Head of caudate nucleus (tissue), 42 donors: ENCODE results near the gene USP22.
A peak's percentile ranks its signal among the peaks of the same experiment; 100 is the strongest.

ENCODE experiments used
- DNase-seq, 42 donors: peaks; one replicate each; pipeline versions ENCODE4 v3.0.0 to v3.0.0-alpha.2; 2020 to 2021; ENCODE audit warnings: mixed read lengths in 7 of 42
- intact Hi-C: fragments of 100-400 bp; cut with DNase I; formaldehyde crosslinking; loops from one replicate; pipeline ENCODE4 v1.15.0; 2022

Gene USP22

DNA sequence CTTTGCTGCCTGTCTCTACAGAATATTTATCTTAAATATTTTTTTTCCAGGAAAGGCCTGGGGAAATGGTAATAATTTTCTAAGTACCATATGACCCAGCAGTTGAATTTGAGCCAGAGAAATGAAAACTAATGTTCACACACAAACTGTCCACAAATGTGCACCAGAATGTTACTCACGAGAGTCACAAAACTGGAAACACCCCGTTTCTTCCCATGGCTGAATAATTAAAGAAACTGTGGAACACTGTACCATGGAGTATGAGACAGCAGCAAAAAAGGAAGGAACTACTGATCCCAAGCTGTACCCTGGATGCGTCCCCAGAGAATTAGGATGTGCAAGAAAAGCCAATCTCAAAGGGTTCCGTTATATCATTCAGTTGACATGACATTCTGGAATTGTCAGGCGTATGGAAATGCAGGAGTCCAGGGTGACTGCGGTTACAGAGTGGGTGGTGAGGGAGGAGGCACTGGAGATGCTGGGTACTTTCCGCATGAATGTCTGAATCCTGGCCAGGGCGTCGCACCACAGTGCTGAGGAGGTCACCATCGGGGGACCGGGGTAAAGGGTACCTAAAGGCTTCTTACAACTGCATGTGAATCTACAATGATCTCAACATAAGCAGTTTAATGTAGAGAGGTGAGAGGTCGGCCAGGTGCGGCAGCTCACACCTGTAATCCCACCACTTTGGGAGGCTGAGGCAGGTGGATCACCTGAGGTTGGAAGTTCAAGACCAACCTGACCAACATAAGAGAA lies 34.5 kb downstream of the USP22 start:
- peak in 6 of 42 donors; percentile 8 to 34 (median 18) for DNase-seq
- intact Hi-C loops: loop anchor here (5.0 kb wide), 1 partner anchor 34 kb away; the partner anchor contains the start of gene USP22

- intact Hi-C loops: loop anchor here (5.0 kb wide), 1 partner anchor 35 kb away; the partner anchor contains the start of gene USP22
- peak in 19 of 42 donors; percentile 26 to 78 (median 55) for DNase-seq
These were observed 35.2 kb downstream of the USP22 start for GRCh38 chr17:21007646-21008045.

DNA sequence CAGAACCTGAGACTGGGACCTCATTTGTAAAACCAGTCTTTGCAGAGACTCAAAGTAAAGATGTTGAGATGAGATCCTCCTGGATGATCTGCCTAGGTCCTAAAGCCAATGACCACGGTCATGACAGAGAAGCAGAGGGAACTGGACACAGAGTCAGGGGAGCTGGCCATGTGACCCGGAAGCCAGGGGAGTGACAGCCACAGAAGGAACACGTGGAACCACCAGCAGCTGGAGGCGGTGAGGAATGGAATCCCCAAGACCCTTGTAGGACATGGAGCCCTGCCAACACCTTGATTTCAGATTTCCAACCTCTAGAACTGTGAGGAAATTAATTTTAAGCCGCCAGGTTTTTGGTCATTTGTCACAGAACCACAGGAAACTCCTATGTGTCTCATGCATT lies 37.0 kb downstream of the USP22 start:
- DNase-seq: peak in 1 of 42 donors; percentile 3
- intact Hi-C loops: loop anchor here (5.0 kb wide), 1 partner anchor 36 kb away; the partner anchor contains the start of gene USP22

- DNase-seq: peak in 1 of 42 donors; percentile 7
- intact Hi-C loops: loop anchor here (5.0 kb wide), 1 partner anchor 37 kb away; the partner anchor contains the start of gene USP22
These were observed 37.4 kb downstream of the USP22 start for GRCh38 chr17:21005367-21005766.

DNA sequence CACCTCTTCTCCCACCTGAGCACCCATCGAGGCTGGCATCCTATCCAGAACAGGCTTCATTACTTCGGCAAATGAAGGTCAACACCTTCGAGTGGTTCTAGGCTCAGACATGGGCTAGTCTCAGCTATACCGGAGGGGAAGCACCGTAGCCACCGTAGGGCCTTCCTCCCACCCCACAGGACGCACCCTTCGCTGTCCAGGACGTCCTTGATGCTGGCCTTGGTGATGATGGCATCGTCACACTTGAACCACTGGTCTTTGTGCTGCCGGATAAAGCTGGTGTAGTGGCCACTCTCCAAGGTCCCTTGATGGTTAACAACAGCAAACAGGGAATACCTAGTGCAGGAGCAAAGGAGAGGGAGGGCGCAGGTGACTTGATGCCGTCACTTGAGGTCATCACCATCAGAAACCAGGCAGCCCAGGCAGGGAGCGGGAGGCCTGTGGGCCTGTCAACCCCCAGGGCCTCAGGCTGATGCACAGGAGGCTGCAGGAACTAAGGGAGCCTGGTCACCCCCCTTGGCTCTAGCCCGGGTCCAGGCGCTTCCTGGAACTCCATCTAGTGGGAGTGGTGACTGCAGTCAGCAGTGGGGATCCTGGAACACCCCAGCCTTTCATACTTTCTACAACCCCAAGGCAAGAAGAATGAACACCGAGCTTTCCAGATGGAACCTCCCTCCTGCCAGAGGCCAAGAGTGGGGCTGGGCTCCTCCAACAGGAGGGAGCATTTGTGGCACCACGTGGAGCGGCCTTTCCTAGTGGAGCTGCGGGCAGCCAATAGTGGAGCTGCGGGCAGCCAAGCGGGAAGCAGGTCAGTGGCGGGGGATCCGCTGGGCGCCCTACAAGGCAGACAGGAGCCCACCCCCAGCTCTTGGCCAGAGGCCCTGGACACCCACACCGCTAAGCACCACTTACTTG lies 38.5 kb downstream of the USP22 start:
- peak in 17 of 42 donors; percentile 17 to 75 (median 53) for DNase-seq
- intact Hi-C loops: no loop called here

DNA sequence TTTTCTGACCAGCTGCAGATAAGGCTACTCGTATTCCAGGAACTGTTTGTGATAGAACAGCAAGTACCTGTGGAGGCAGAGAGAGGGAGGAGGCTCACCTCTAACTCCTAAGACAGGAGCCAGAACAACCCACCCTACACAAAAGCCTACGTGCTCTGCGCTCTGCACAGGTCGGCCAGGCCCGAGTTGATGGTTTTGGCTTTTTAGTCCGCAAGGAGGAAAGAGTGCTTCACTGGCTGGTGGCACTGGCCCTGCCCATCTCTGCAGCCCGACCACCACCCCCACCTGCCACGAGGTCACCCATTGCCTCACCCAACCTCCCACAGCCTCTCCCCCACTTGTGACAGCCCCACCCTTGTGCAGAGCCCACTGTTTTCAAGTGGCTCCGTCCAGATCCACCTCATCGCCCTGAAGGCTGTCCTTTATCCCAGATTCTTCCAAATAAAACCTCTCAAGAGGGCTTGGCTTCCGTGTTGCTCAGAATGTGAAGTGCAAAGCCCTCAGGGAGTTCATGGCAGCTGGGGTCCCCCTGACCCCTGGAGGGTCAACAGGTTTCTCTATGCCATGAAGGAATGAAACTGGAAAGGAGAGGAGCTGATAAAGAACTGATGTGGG lies 39.7 kb downstream of the USP22 start:
- peak in 4 of 42 donors; percentile 6 to 63 (median 48) for DNase-seq
- intact Hi-C loops: no loop called here

GRCh38 chr17:21002309-21003006 lies 40.4 kb downstream of the USP22 start:
- peak in 1 of 42 donors; percentile 15 for DNase-seq
- intact Hi-C loops: no loop called here

DNA sequence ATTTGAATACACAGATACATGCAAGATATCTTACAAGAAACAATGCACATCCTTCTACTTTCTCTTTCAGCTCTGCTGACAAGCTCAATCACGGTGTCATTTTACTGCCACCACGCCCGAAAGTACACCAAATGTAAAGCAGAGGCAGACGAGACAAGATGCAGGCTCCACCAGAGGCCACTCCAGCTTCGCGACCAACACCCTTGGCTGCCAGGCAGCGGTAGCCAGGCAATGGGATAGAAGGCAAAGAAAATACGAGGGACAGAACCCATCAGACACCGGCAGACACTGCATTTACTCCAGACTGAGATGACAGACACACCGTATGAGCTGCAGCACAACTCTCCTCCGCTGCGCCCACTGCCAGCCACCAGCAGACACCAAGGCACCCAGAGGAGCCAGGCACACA lies 41.0 kb downstream of the USP22 start:
- DNase-seq: peak in 37 of 42 donors; percentile 29 to 84 (median 61)
- intact Hi-C loops: no loop called here

DNA sequence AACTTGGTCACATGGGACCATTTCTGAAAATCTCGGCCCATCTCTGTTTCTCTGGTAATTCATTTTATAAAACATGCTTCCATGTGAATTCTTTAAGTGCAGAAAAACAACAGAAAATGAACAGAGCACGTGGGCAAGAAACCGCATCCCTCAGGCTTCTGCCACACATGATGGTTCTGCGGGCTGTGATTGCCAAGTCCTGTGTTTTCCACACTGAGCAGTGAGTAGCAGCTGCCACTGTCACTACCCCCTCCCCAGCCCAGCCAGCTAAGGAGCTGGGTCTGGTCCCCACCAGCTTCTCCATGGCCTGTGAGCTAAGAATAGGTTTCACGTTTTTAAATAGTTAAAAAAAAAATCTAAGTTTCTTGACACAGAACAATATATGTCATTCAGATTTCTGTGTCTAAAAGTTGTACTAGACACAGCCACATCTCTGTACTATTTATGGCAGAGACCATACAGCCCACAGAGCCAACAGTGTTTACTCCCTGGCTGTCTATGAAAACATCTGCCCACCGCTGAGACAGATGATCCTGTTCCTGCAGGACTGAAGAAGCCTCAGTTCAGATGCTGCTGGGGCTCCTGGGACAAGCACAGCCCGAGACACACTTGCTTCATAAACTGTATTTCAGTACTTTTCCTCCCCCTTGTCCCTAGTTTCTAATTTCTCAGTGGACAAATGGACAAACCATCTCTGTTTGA lies 41.5 kb downstream of the USP22 start:
- peak in 17 of 42 donors; percentile 27 to 68 (median 55) for DNase-seq
- intact Hi-C loops: no loop called here

DNA sequence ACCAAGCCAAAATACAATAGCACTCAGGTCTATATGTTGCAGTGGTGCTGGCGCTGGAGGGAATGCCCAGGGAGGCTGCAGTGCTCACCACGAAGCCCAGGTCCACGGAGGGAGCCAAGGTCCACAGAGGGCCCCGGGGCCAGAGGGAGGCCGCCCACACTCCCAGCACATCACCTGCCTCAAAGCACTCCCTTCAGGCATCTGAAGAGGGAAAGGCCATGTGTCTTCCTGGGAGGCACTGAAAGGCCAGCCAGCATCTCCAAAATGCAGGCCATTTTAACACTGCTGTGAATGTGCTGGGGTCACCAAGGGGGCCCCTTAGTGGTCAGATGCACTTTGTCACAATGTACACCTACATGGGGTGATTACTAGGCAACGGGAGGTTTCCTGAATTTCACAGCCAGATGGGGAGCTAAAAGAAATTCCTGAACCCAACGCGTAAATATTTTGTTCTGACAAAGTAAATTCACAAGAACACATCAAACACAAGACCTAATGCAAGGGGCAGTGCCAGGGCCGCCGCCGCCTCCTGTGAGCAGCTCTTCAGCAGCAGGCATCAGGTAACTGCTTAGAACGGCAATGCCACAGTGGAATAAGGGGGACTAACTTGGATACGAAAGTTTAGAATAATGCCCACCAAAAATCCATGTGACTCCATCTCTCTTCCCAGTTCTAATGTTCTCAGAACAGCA lies 42.8 kb downstream of the USP22 start:
- intact Hi-C loops: loop anchor here (10.0 kb wide), 1 partner anchor 85 kb away; no protein-coding TSS in a partner anchor
- peak in 1 of 42 donors; percentile 7 for DNase-seq

DNA sequence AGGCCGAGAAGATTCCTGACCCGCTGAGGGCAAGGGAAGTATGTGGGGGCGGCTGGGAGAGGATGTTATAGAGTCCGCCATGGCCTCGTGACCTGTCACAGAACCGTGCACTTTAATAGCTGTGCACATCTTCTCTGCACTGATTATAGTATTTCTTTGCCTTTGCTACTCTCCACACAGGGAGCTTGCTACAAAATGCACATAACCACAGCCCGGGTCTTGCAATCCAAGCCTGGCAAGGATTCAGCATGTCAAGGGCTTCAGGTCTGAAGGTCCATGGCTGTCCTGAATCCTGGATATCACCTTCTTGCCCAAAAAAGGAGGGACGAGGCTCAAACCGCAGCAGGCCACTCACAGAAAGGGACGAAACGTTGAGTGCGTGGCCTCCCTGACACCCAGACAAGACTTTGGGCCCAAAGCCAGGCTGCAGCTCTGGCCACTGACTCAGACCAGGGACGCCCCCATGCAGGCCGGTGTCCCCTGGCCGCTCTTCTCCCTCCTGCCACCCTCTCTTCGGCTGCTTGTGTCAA lies 43.7 kb downstream of the USP22 start:
- peak in 10 of 42 donors; percentile 9 to 74 (median 39) for DNase-seq
- intact Hi-C loops: loop anchor here (10.0 kb wide), 1 partner anchor 84 kb away; no protein-coding TSS in a partner anchor

DNA sequence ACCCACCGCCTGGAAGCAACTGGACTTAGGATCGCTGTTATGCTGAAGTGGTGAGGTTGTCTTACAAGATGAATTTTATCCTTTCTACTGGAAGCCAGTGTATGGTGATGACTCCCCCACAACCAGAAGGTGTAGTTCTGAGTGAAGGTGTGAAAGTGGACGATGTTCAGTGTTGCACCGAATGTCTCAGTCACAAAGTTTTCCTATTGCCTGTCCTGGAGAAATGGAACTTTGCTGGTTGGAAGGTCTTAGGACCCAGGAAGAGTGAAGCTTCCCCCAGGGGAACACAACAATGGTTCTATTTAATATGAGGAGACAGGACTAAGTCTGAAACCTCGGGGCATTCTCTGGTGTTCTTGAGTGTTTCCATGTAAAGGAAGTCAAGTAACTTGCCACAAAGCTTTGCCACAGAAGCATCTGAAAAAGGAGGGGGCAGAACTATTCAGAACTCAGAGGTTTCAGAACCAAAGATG lies 44.2 kb downstream of the USP22 start:
- intact Hi-C loops: loop anchor here (10.0 kb wide), 1 partner anchor 84 kb away; no protein-coding TSS in a partner anchor
- DNase-seq: peak in 2 of 42 donors; percentile 4 to 22

GRCh38 chr17:20997711-20998570 lies 44.9 kb downstream of the USP22 start:
- DNase-seq: peak in 9 of 42 donors; percentile 9 to 67 (median 41)
- intact Hi-C loops: loop anchor here (10.0 kb wide), 1 partner anchor 83 kb away; no protein-coding TSS in a partner anchor

- intact Hi-C loops: loop anchor here (10.0 kb wide), 1 partner anchor 82 kb away; no protein-coding TSS in a partner anchor
- DNase-seq: peak in 4 of 42 donors; percentile 3 to 25 (median 13)
These were observed 45.8 kb downstream of the USP22 start for GRCh38 chr17:20996724-20997615.
